Amniotic stem cell (primary cell): ENCODE results near the gene TSPAN19.

ENCODE experiments used
- DNase-seq: peaks from one replicate; lab custom pipeline; 2025; lab: John Stamatoyannopoulos, UW

TSPAN19 gene

GRCh38 chr12:85000729-85001128 lies 35.3 kb downstream of the TSPAN19 start:
- no peak for DNase-seq

- no peak for DNase-seq
Measured at GRCh38 chr12:84998341-84998740, 37.7 kb downstream of the TSPAN19 start.

- DNase-seq: no peak
Measured at GRCh38 chr12:84996759-84997158, 39.3 kb downstream of the TSPAN19 start.

- no peak for DNase-seq
Measured at GRCh38 chr12:84995641-84996040, 40.4 kb downstream of the TSPAN19 start.

GRCh38 chr12:84994426-84994825 lies 41.7 kb downstream of the TSPAN19 start:
- DNase-seq: no peak

- DNase-seq: no peak
Measured at GRCh38 chr12:84986586-84986985, 49.5 kb downstream of the TSPAN19 start.

DNA sequence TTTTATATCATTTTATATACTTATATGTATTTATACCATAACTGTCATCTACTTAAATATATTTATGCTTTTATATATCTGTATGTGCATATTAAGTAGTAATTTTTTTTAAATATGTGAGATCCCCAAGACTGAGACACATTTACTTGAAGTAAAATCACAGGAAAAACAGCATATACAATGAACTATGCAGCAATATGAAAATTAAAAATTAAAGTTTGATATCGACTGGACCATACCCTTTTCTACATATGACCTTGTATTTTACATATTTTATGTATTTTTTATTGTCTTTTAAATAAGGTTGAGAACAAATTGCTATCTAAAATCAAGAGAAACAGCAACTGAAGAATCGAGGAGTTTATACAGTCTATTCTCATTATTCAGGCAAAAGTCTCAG lies 50.0 kb downstream of the TSPAN19 start:
- DNase-seq: no peak

- DNase-seq: no peak
Measured at GRCh38 chr12:84983289-84983688, 52.8 kb downstream of the TSPAN19 start.

- no peak for DNase-seq
Measured at GRCh38 chr12:84982888-84983287, 53.2 kb downstream of the TSPAN19 start.

DNA sequence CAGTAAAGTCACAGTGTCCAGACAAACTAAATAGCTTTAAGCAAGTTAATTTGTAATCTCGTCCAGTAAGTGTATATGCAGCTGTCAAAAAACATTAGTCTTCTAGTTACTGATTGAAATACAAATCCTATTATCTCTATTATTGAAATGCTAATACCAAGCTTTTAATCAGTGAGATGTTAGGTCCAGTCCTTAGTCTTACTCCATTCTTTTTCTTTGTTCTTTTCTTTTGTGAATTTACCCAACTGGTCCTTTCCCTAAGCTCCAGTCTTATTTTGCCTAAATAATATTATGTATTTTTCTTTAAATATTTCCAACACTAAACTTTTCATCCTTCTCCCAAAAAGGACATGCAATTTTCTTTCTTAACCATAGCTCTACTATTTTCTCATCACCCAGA lies 57.2 kb downstream of the TSPAN19 start:
- DNase-seq: no peak

- no peak for DNase-seq
Measured at GRCh38 chr12:84976133-84976532, 59.9 kb downstream of the TSPAN19 start.

- no peak for DNase-seq
Measured at GRCh38 chr12:84974155-84974815, 61.8 kb downstream of the TSPAN19 start.

DNA sequence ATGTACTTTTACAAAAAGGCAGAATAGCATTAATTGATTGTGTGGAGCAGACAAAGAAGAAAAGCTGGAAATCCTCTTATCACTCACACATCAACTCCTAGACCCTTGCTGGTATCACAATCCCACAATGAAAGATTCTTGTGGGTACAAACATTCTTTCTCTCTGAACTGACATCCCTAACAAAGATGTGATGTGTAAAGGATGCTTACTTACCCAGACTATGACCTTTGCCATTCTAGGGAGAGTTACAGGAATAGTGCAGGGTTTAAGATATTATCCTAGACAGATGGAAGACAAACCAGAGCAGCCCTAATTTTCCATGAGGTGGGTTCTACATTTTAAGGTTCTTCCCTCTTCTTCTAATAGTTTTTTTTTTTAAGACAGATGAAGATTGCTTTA lies 63.1 kb downstream of the TSPAN19 start:
- no peak for DNase-seq

- DNase-seq: no peak
Measured at GRCh38 chr12:84969226-84969625, 66.9 kb downstream of the TSPAN19 start.
